Activated CD8-positive, alpha-beta memory T cell treated with anti-CD3 and anti-CD28 coated beads, Interleukin-2, amount 50 U/mL, for 48 hours (primary cell): ENCODE data around the gene IGSF23.
"Not testable (repeated sequence)": the region's sequence is repeated elsewhere in the genome, so short reads cannot be mapped to it uniquely, and the experiment has no call there.

ENCODE experiments used
- DNase-seq: peaks from one replicate; pipeline ENCODE4 v3.0.0-alpha.2; 2020

Gene IGSF23

DNA sequence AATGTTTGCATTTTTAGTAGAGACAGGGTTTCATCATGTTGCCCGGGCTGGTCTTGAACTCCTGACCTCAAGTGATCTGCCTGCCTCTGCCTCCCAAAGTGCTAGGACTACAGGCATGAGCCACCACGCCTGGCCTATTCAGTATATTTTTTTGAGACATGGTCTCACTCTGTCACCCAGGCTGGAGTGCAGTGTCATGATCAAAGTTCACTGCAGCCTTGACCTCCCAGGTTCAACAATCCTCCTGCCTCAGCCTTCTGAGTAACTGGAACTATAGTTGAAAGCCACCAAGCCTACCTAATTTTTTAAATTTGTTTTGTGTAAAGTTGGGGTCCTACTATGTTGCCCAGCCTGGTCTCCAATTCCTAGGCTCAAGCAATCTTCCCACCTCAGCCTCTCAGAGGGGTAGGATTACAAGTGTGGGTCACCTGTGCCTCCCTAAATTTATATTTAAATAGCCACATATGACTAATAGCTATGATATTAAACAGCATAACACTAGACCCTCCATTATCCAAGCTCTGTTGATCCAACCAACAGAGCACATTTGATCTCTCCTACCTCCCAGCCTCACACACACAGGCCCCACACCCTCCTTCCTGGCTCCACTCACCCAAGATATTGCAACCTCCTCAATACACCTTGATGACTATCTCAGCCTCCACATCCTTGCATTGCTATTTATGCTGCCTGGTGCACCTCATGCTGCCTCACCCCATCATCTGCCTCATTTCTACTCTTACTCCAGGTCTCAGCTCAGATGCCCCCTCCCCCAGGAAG, 55.8 kb downstream of the IGSF23 start:
- no peak for DNase-seq

DNA sequence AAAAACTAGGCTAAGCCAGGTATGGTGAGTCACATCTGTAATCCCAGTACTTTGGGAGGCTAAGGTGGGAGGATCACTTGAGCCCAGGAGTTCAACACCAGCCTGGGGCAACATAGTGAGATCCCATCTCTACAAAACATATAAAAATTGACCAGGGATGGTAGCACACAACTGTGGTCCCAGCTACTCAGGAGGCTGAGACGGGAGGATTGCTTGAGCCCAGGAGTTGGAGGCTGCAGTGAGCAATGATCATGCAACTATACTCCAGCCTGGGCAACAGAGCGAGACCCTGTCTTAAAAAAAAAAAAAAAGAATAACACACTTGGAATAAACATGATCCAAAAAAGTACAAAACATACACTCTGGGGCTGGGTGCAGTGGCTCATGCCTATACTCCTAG, 56.7 kb downstream of the IGSF23 start:
- not testable (repeated sequence) for DNase-seq

GRCh38 chr19:44671400-44671799, 58.0 kb downstream of the IGSF23 start, which contains the start of gene CEACAM19:
TSS of gene CEACAM19 (plus strand) at chr19:44671482. CDS start at chr19:44671932, 450 bp downstream.
- no peak for DNase-seq

DNA sequence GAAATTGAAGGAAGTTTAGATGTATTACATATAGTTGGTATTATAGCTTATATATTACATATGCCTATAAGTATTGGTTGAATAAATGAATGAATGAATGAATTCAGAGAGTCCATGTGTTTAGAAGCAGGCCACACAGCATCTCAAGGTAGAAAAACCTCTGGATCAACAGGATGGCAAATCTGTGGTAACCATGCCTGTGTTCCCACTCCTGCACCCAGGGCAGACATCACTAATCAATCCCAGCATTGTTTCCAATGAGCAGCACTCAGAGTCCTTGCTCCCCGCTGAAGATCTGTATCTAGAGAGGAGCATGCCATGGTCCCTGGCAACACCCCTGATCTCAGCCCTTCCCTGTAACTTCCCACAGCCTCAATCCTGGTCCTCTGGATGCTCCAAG, 58.9 kb downstream of the IGSF23 start:
- DNase-seq, result no peak

DNA sequence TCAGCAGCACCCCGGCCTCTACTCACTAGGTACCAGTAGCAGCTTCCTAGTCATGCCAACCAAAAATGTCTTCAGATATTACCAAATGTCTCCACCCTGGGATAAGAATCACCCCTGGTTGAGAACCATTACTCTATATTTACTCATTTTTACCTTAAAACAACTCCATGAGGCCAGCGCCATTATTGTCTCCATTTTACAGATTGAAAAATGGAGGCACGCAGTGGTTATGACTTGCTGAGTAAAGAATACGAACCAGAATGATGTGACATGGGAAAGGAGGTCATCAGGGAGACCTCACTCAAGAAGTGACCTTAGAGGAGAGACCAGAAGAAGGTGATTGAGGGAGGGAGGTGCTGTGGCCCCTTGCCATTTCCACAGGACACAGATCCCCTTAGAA, 60.1 kb downstream of the IGSF23 start:
- DNase-seq, result no peak

DNA sequence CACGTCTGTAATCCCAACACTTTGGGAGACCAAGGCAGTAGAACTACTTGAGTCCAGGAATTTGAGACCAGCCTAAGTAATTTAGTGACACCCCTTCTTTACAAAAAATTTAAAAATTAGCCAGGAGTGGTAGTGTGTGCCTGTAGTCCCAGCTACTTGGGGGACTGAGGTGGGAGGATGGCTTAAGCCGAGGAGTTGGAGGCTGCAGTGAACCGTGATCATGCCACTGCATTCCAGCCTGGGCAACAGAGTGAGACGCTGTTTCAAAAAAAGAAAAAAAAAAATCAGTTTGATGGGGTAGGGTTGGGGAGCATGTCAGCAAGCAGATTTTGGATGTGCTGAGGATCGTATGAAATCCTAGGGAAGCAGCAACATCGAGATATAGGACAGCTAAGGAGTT, 62.2 kb downstream of the IGSF23 start:
- DNase-seq, result no peak

DNA sequence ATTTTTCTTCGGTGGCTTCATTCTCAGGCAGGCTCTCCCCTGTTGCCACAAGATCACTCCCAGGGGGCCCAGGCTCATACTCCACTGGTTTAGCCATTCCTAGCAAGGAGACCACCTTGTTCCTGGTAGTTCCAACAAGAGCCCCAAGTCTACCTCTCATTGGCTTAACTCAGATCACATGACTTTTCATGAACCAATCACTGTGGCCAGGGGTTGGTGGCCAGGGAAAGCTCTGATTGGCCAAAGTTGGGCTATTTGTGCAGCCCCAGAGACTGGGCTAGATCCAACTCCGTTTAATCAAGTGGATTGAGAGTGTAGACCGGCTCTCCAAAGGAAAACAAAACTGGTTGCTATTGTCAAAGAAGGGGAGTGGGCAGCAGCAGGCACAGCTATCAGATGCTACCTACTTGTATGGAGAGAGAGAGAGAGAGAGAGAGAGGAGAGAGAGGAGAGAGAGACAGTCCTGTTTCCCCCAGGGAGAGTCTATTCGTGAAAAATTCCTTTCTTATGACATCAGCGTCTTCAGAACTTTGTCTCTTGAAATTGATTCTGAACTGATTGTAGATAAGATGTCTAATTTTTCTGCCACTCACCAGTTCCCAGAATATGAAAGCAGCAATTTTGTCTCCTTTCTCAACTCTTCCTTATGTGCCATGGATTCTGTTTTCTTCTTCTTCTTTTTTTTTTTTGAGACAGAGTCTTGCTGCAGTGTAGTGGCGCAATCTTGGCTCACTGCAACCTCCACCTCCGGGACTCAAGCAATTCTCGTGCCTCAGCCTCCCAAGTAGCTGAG, 63.9 kb downstream of the IGSF23 start:
- no peak for DNase-seq

GRCh38 chr19:44680536-44680935, 67.2 kb downstream of the IGSF23 start:
- no peak for DNase-seq

DNA sequence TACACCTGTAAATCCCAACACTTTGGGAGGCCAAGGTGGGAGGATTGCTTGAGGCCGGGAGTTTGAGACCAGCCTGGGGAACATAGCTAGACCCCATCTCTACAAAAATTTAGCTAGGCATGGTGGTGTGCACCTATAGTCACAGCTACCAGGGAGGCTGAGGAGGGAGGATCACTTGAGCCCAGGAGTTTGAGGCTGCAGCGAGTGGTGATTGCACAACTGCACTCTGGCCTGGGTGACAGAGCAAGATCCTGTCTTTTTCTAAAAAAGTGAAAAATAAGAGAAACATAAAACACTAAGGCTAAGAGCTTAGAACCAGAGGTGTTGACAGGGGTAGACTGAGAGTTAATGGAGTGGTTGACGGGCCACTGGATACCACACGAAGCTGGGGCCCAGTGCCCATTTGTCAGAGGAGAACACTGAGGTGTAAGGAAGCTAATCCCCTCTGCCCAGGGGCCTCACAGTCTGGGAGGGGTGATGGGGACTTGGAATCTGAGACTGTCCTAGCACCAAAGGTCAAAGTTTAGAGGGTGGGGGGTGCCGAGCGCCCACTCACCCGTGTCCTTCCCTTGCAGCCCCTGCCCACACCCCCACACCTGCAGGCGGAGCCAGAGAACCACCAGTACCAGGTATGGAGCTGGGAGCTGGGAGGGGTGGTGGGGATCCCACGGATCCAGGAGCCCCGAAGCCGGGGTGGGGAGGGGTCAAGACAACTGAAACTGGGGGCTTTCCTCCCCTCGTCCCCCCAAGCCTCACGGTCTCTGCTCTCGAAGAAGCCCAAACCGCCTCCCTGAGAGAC, 68.8 kb downstream of the IGSF23 start:
- DNase-seq, result no peak

GRCh38 chr19:44682807-44683206, 69.4 kb downstream of the IGSF23 start:
- DNase-seq, result no peak

GRCh38 chr19:44683434-44684210, 70.3 kb downstream of the IGSF23 start:
- no peak for DNase-seq

GRCh38 chr19:44684396-44684795, 71.0 kb downstream of the IGSF23 start:
- not testable (repeated sequence) for DNase-seq

DNA sequence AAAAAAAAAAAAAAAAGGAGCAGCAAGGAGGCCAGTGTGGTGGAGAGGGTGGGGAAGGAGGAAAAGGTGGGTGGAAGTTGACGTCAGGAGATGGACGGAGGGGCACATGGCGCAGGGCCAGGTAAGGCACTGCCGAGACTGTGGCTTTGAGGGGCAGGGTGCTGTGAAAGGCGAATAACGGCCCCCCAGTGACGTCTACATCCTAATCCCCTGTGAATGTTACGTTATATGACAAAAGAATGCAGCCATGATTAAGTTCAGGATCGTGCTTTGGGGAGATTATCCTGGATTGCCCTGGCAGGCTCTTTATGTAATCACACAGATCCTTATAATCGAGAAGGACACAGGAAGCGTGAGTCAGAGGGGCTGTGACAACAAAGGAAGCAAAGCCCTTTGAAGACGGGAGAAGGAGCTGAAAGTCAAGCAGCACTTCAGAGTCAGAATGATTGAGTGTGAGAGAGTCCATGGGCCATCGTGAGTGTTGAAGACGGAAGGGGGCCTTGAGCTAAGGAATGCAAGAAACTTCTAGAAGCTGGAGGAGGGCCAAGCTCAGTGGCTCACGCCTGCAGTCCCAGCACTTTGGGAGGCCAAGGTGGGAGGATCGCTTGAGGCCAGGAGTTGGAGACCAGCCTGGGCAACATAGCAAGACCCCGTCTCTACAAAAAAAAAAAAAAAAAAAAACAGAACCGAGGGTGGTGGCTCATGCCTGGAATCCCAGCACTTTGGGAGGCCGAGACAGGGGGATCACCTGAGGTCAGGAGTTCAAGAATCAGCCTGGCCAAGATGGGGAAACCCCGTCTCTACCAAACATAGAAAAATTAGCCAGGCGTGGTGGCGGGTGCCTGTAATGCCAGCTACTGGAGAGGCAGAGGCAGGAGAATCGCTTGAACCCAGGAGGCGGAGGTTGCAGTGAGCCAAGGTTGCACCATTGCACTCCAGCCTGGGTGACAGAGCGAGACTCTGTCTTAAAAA, 71.8 kb downstream of the IGSF23 start:
- no peak for DNase-seq

DNA sequence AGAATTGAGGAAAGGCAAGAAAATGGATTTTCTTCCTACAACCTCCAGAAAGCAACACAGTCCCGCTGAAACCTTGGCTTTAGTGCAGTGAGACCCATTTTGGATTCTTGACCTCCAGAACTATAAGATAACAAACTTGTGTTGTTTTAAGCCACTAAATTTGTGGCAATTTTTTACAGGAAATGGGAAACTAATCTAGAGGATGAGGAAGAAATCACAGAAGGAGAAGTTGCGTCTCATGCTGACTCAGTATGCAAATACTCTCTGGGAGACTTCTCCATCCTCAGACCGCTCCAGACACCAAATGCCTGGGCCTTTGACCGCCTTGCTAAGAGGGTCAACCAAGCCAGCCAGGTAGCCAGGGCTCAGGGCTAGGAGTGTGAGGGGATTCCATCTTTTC, 72.5 kb downstream of the IGSF23 start:
- DNase-seq, result no peak
